Endodermal cell (in vitro differentiated cells): ENCODE measurements around the gene IGF2BP3. TPM values are rescaled to one million over a fixed set of nuclear protein-coding genes. Genes with fewer than 3 reads are reported as not detected.
A peak's percentile ranks its signal among the peaks of the same experiment; 100 is the strongest.
"Not testable (repeated sequence)": the region's sequence is repeated elsewhere in the genome, so short reads cannot be mapped to it uniquely, and the experiment has no call there.

ENCODE experiments used
- DNase-seq: peaks from one replicate; pipeline ENCODE4 v3.0.0-alpha.2; 2017
- H3K27ac ChIP-seq: 2 replicates; pipeline ENCODE4 v1.5.1; 2013; ENCODE audit warnings: mild to moderate bottlenecking, low read depth, low read length, moderate library complexity
- H3K27me3 ChIP-seq: 2 replicates; pipeline ENCODE4 v1.6.1; 2013; ENCODE audit warnings: mild to moderate bottlenecking, low read length, moderate library complexity; ENCODE audit not compliant: insufficient read depth, control insufficient read depth, poor library complexity, severe bottlenecking
- H3K36me3 ChIP-seq: 2 replicates; pipeline ENCODE4 v1.7.0; 2013; ENCODE audit warnings: mild to moderate bottlenecking, low read length, moderate library complexity; ENCODE audit not compliant: control insufficient read depth, insufficient read depth
- H3K4me1 ChIP-seq: one replicate; pipeline ENCODE4 v1.7.0; 2013; ENCODE audit warnings: low read length; ENCODE audit not compliant: control insufficient read depth, insufficient read depth
- H3K4me3 ChIP-seq: 2 replicates; pipeline ENCODE4 v1.5.1; 2013; ENCODE audit warnings: mild to moderate bottlenecking, low read length, moderate library complexity
- H3K9ac ChIP-seq: 2 replicates; pipeline ENCODE4 v1.6.1; 2013; ENCODE audit warnings: mild to moderate bottlenecking, low read length, moderate library complexity; ENCODE audit not compliant: poor library complexity, severe bottlenecking; ENCODE audit errors: extremely low read depth
- H3K9me3 ChIP-seq: 2 replicates; pipeline ENCODE4 v1.6.1; 2013; ENCODE audit warnings: mild to moderate bottlenecking, low read length, moderate library complexity; ENCODE audit not compliant: control insufficient read depth
- H3K27ac Mint-ChIP-seq: 2 replicates; pipeline ENCODE4 v1.8.0; 2020; ENCODE audit warnings: mixed read lengths
- H3K27me3 Mint-ChIP-seq: 2 replicates; pipeline ENCODE4 v1.8.0; 2021; ENCODE audit warnings: mild to moderate bottlenecking, mixed read lengths; ENCODE audit not compliant: insufficient read depth
- H3K36me3 Mint-ChIP-seq: 2 replicates; pipeline ENCODE4 v1.8.0; 2020; ENCODE audit warnings: low read depth, mixed read lengths
- H3K4me1 Mint-ChIP-seq: 2 replicates; pipeline ENCODE4 v1.8.0; 2020; ENCODE audit warnings: mixed read lengths
- H3K4me3 Mint-ChIP-seq: 2 replicates; pipeline ENCODE4 v1.8.0; 2020; ENCODE audit warnings: mild to moderate bottlenecking, moderate library complexity, mixed read lengths
- H3K9me3 Mint-ChIP-seq: 2 replicates; pipeline ENCODE4 v1.8.0; 2020; ENCODE audit warnings: mild to moderate bottlenecking, mixed read lengths
- CTCF ChIP-seq: fragments of 200-600 bp; sonication (generic); conservative IDR thresholded peaks from 2 replicates; pipeline ENCODE4 v1.5.0; 2021; ENCODE audit warnings: antibody characterized with exemption, mild to moderate bottlenecking
- WGBS, 2 experiments: methylation state at CpG; one replicate each; pipeline versions ENCODE4 v1.1.5 to v1.1.7; 2013; ENCODE audit warnings: missing lambda C conversion rate in 2 of 2, mixed read lengths in 1 of 2; ENCODE audit not compliant: insufficient coverage in 1 of 2, insufficient read length in 1 of 2; 5-methylcytosine and 5-hydroxymethylcytosine counted together
- total RNA-seq, 2 donors: library from RNA; stranded (reverse); fragmentation: NEBNext Ultra II Directional in 1 of 2; extraction: Animal tissue kit (Norgen Biotek cat#: 25700) in 1 of 2; gene quantifications; 2 replicates in 1 of 2; 3 replicates in 1 of 2; pipeline ENCODE4 v1.2.1, GENCODE V29; 2021

IGF2BP3 gene
- total RNA-seq, 2 donors from 2014 or later, result 114 to 123 TPM

- Mint-ChIP-seq H3K4me3 (no peak overlapping the region), H3K27ac (no peak overlapping the region), H3K4me1 (peaks cover 33% of the 10 kb centered on the region), H3K36me3 (peaks cover 45% of the 10 kb centered on the region), H3K27me3 (no peaks in the 10 kb centered on the region), H3K9me3 (no peaks in the 10 kb centered on the region)
- Histone ChIP-seq H3K9me3 (no peaks in the 10 kb centered on the region), H3K27ac (no peak overlapping the region), H3K9ac (no peak overlapping the region), H3K4me1 (peaks cover 2% of the 10 kb centered on the region), H3K4me3 (no peak overlapping the region), H3K27me3 (no peaks in the 10 kb centered on the region), H3K36me3 (peaks cover 63% of the 10 kb centered on the region)
- no peak for TF ChIP-seq CTCF
- DNase-seq, result no peak
These were observed 52.2 kb downstream of the IGF2BP3 start for GRCh38 chr7:23418046-23418445.

GRCh38 chr7:23415198-23415597 lies 55.1 kb downstream of the IGF2BP3 start:
- Histone ChIP-seq H3K36me3 (peaks cover 86% of the 10 kb centered on the region), H3K4me1 (no peaks in the 10 kb centered on the region), H3K4me3 (no peak overlapping the region), H3K27ac (no peak overlapping the region), H3K9me3 (peaks cover 8% of the 10 kb centered on the region), H3K27me3 (no peaks in the 10 kb centered on the region), H3K9ac (no peak overlapping the region)
- no peak overlapping the region for H3K4me3 Mint-ChIP-seq
- TF ChIP-seq CTCF, result no peak
- no peaks in the 10 kb centered on the region for H3K27me3 Mint-ChIP-seq
- H3K4me1 Mint-ChIP-seq, result peaks cover 17% of the 10 kb centered on the region
- H3K9me3 Mint-ChIP-seq, result no peaks in the 10 kb centered on the region
- H3K27ac Mint-ChIP-seq, result peak overlapping the region; percentile 38
- 96 to 97% methylated on average over 29 to 37 of the region's 37 CpGs for WGBS, 2 experiments
- H3K36me3 Mint-ChIP-seq, result peaks cover 64% of the 10 kb centered on the region
- DNase-seq, result no peak

GRCh38 chr7:23410446-23411183 lies 59.7 kb downstream of the IGF2BP3 start:
- DNase-seq, result no peak
- no peak overlapping the region for H3K27ac Mint-ChIP-seq
- peaks cover 87% of the 10 kb centered on the region for H3K36me3 Mint-ChIP-seq
- no peak overlapping the region for H3K9ac ChIP-seq
- peak overlapping the region; percentile 8 for H3K4me3 ChIP-seq
- H3K4me3 Mint-ChIP-seq, result no peak overlapping the region
- WGBS, 2 experiments, result 94 to 97% methylated on average over 6 to 7 of the region's 7 CpGs
- peaks cover 41% of the 10 kb centered on the region for H3K9me3 ChIP-seq
- H3K27ac ChIP-seq, result no peak overlapping the region
- H3K4me1 ChIP-seq, result no peaks in the 10 kb centered on the region
- TF ChIP-seq CTCF, result no peak
- H3K27me3 ChIP-seq, result no peaks in the 10 kb centered on the region
- no peaks in the 10 kb centered on the region for H3K27me3 Mint-ChIP-seq
- no peaks in the 10 kb centered on the region for H3K4me1 Mint-ChIP-seq
- peaks cover 86% of the 10 kb centered on the region for H3K36me3 ChIP-seq
- H3K9me3 Mint-ChIP-seq, result peaks cover 35% of the 10 kb centered on the region

GRCh38 chr7:23406564-23406963 lies 63.7 kb downstream of the IGF2BP3 start:
- H3K27me3 Mint-ChIP-seq, H3K4me1 Mint-ChIP-seq, H3K4me3 ChIP-seq, H3K27ac ChIP-seq, H3K9ac ChIP-seq, H3K27me3 ChIP-seq, H3K27ac Mint-ChIP-seq, H3K4me3 Mint-ChIP-seq, H3K4me1 ChIP-seq, DNase-seq: not testable (repeated sequence)
- peaks cover 88% of the 10 kb centered on the region for H3K36me3 ChIP-seq
- 96 to 100% methylated on average over 2 of the region's 2 CpGs for WGBS, 2 experiments
- H3K9me3 ChIP-seq, result peaks cover 41% of the 10 kb centered on the region
- peaks cover 35% of the 10 kb centered on the region for H3K9me3 Mint-ChIP-seq
- peaks cover 78% of the 10 kb centered on the region for H3K36me3 Mint-ChIP-seq
